HL-60/S4 treated with retinoic acid at 250 ng/mL for 4 days and 3 days (cell line): ENCODE results near the gene ACTR3C.

Experiments
- in situ Hi-C: fragments of 300-500 bp; cut with MboI; formaldehyde crosslinking; loops from 2 replicates; pipeline ENCODE4 v1.7.0; 2022; ENCODE audit warnings: low sequenced_read_pairs

Gene ACTR3C

DNA sequence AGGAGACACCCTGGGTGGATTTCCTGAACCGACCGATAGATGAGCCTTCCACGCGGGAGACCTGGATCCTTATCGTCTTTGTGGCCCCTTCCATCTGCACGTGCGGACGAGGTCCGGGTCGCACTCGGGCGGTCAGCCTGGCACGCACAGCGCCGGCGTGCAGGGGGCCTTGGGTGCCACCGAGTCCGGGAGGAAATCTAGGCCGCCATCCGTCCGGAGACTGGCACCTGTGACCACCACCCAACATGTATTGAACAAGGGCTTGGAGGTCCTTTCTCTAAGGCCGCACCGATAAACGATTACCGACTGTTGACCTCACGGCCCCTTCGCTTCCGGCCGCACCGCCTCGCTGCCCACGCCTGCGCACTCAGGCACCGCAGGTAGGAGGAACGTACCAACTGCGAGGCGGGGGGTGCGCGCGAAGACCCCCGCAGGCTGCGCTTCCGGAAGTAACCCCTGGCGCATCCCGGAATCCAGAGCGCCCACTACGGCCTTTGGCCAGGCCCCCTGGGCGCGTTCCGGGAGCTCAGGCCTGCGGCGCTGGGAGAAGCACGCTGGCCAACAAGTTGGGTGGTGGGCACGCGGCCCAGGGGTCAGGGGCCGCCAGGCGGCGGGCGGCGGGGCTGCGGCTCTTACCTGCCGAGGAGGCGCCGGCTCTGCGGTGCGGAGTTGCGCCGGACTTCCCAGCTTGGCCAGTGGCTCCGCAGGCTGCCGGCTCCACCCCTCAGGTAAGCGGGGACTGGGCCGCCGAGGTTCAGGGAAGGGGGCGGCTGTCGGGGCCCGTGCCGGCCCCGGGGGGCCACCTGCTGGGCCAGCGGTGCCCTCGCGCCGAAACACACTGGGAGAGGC is at the start of gene ACTR3C, which contains the start of gene LRRC61:
ACTR3C (minus strand) TSS at position 713 of the 849 bp plus-strand sequence. CDS start 28,249 bp downstream, outside the sequence.
LRRC61 (plus strand) TSS at position 523 of the 849 bp plus-strand sequence. CDS start 13,507 bp downstream, outside the sequence.
- in situ Hi-C loops: no loop called here

DNA sequence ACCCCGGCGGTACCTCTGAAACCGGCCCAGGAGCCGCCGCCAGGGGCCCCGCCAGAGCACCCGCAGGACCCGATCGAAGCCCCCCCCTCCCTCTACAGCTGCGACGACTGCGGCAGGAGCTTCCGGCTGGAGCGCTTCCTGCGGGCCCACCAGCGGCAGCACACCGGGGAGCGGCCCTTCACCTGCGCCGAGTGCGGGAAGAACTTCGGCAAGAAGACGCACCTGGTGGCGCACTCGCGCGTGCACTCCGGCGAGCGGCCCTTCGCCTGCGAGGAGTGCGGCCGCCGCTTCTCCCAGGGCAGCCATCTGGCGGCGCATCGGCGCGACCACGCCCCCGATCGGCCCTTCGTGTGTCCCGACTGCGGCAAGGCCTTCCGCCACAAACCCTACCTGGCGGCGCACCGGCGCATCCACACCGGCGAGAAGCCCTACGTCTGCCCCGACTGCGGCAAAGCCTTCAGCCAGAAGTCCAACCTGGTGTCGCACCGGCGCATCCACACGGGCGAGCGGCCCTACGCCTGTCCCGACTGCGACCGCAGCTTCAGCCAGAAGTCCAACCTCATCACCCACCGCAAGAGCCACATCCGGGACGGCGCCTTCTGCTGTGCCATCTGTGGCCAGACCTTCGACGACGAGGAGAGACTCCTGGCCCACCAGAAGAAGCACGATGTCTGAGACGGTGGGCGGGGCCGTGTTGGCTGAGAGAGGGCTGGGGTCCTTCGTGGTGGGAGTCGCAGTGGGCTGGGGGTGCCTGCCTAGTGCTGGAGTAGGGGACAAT is 49.1 kb upstream of the ACTR3C start:
- in situ Hi-C loops: no loop called here

DNA sequence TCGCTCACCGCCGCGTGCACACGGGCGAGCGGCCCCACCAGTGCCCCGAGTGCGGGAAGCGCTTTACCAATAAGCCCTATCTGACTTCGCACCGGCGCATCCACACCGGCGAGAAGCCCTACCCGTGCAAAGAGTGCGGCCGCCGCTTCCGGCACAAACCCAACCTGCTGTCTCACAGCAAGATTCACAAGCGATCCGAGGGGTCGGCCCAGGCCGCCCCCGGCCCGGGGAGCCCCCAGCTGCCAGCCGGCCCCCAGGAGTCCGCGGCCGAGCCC is 48.6 kb upstream of the ACTR3C start:
- in situ Hi-C loops: no loop called here

DNA sequence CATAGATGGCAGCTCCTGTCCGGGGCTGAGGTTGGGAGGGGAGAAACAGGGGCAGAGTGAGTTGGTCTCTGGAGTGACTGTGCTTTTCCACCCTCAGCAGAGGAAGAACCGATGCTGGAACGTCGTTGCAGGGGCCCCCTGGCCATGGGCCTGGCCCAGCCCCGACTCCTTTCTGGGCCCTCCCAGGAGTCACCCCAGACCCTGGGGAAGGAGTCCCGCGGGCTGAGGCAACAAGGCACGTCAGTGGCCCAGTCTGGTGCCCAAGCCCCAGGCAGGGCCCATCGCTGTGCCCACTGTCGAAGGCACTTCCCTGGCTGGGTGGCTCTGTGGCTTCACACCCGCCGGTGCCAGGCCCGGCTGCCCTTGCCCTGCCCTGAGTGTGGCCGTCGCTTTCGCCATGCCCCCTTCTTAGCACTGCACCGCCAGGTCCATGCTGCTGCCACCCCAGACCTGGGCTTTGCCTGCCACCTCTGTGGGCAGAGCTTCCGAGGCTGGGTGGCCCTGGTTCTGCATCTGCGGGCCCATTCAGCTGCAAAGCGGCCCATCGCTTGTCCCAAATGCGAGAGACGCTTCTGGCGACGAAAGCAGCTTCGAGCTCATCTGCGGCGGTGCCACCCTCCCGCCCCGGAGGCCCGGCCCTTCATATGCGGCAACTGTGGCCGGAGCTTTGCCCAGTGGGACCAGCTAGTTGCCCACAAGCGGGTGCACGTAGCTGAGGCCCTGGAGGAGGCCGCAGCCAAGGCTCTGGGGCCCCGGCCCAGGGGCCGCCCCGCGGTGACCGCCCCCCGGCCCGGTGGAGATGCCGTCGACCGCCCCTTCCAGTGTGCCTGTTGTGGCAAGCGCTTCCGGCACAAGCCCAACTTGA is 48.0 kb upstream of the ACTR3C start:
- in situ Hi-C loops: no loop called here

DNA sequence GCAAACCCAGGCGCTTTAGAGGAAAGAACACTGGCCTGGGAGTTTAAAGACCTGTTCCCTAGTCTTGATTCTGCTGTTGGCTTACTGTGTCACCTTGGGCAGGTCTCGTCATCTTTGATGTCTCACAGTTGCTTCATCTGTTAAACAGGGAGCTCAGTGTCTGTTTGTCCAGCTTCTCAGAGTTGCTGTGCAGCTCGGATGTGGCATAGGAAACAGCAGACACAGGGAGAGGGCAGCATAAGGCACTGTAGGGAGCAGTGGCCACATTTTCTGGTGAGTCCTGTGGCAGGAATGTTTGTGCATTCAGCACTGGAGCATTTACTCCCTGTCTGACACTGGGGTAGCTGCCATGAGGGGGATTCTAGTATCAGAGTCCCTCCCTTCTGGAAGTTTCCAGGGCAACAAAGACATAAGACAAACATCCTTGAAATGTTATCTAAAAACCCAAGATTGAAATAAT is 47.3 kb upstream of the ACTR3C start:
- in situ Hi-C loops: no loop called here

DNA sequence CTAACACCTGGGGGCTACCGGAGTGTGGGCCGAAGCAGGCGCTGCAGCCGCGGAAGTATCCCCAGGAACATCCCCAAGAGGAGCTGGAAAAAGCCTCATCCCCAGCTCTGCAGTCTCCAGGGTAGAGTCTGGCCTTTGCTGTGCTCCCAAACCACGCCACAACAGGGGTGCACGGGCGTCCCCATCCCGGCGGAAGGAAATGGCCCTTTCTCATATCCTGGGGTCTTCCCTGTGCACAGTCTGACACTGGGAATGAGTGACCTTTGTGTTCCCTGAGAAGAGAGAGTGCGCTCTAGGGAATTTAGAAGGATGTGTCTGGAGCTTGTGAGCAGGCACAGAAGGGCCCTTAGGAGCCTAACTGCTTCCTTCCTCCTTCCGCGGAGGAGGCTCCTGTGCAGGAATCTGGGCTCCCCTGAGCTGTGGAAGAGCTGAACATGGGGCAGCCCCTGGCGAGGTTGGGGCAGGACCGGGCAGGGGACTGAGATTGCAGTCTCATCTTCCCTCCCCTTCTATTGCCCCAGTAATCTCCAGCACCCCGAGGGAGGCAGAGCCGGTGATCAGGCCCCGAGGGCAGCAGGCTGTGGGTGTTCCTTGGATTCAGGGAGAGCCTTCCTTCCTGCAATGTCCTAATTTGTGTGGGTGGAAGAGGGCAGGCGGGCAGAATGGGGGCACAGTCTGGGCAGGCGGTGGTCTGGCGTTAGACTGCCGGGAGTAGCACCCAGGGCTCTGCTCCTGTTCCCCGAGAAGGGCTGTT is 46.6 kb upstream of the ACTR3C start:
- in situ Hi-C loops: no loop called here

DNA sequence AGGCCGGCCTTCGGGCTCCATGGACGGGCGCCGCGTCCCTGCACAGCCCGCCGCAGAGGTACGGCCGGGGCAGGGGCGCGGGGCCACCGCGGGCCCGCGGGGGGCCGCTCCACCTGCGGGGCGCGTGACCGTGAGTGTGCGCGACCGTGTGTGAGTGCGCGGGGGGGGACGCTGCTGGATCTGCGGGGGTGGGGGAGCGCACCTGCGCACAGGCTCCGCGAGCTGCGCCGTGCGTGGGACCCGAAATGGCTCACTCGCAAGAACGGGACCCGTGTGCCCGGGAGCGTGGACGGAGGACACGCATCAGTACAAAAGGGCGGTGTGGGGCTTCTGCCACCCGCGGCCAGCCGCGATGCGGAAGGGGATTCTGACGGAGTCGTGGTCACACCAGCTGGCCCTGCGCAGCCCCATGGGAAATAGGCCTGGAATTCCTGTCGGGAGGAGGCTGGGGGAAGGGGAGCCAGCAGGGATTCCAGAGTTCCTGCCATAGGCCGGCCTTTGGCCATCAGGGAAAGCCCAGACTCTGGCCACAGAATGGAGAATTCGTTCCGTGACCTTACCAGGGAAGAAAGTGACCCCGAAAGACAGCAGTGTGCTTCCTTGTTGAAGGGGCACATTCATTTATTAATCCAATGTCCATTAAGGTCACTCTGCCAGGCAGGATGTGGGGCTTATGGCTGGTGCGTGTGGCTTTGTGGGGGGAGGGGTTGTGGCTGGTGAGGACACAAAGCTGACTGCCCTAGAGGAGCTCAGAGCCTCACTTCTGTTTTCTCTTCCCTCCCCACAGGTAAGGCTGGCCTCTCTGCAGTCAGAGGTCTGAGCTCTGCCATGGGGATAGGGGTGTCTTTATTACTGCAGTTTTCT is 45.8 kb upstream of the ACTR3C start:
- in situ Hi-C loops: no loop called here

DNA sequence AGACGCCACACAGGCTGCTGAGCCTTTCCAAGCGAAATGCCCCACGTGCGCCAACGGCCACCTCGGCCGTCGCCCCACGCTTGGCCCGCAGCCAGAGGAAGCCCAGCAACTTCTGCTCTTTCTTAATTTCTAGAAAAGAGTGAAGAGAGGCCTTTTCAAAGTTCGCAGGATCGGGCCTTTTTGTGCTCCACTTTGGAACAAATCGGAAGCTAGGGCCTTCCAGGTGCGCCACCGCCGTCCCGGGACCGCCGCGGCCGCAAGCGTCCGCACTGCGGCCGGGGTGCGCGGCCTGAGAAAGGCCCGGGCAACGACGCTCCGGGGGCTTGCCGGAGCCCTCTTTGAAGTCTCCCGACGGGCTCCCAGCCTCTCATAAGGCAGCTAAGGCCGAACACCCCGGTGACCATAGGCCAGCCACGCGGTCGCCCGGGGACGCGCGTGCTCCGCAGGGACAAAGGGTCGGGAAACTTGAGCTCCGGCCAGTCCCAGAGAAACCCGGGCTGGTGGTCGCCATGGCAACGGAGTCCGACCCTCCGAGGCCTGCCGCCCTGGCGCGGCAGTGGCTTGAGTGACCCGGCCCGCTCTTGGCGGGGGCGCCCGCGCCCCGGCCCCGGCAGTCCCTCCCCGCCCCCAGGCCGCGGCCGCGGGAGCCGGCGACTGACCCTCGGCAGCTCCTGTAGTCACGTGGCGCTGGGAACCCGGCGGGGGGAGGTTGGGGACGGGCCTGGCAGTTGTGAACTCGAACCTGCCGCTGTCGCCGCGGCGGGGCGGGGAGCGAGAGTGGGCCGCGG is 44.9 kb upstream of the ACTR3C start, which contains the start of gene REPIN1:
REPIN1 (plus strand) TSS at position 727 of the 788 bp plus-strand sequence. CDS start 890 bp downstream, outside the sequence.
- in situ Hi-C loops: no loop called here

DNA sequence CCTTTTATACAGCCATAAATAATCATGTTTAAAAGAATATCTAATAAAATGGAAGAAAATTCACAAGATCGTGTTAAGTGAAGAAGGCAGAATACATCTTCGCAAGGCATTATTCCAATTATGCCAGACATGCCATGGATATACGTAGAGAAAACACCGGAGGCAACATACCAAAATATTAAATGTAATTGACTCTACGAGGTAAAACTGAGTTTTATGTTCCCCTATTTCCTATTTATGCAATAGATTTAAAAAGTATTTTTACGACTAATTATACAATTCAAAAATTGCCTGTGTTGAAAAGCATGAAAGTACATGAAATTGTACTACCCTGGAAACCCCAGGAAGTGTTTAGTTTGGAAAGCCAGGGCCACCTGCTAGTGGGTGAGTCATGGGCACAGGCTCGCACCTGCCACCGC is 44.3 kb upstream of the ACTR3C start:
- in situ Hi-C loops: no loop called here

DNA sequence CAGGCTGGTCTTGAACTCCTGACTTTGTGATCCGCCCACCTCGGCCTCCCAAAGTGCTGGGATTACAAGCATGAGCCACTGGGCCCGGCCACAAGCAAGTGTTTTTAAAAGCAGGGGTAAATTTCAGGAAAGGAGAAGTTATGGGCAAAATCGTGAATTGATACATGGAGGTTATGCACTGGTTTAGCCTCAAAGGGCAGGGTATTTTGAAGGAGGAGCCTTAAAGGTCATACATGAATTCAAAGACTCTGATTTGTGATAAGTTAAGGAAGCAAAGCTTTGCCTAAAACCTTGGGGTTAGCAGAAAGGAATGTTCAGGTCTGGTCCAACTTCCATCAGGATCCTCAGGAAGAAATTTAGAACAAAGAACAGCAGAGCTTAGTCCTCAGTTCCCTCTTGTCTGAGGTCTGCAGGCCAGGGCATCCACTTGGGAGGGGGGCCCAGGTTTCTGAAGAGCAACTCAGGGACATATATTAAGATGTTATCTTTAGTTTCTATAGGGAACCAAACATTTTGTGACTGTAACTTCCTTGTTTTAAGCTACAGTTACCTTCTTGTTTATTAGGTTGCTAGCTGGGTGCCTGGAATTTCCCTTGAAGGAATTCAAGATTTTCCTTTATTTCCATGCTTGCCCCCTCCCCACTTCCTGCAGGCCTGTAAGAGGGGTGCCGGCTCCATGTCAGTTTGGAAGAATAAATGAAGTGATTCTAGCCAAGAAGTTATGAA is 42.5 kb upstream of the ACTR3C start:
- in situ Hi-C loops: no loop called here

DNA sequence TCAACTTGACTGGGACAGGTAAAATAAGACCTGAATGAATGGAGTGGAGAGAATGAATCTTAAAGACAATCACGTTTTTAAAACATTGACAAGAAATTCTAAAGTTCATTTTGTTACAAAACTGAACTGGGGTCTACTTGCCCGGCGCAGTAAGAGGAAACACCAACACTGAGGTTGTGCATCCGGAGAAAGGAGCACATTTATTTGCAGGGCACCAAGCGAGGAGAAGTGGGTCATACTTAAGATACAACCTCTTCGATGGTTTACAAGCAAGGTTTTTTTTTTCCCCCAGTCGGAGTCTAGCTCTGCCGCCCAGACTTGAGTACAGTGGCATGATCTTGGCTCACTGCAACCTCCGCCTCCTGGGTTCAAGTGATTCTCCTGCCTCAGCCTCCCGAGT is 41.8 kb upstream of the ACTR3C start:
- in situ Hi-C loops: no loop called here

DNA sequence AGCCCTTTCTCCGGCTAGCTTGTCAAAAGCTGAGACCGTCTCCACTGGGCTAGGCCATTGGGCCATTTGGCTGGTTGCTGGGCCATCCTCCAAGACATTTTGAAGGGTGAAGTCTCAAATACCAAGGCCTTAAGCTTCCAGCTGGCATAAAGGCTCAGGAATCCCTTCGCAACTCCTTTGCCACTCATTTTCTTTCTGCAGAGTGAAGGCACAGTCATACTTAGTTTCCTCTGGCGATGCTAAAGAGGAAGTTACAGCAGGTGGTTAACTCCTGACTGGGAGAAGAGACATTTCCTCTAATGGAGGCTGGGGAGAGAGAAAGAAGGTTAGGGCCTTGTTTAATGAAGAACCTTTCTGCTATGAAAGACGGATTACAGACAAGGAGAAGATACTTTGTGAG is 40.5 kb upstream of the ACTR3C start:
- in situ Hi-C loops: no loop called here

DNA sequence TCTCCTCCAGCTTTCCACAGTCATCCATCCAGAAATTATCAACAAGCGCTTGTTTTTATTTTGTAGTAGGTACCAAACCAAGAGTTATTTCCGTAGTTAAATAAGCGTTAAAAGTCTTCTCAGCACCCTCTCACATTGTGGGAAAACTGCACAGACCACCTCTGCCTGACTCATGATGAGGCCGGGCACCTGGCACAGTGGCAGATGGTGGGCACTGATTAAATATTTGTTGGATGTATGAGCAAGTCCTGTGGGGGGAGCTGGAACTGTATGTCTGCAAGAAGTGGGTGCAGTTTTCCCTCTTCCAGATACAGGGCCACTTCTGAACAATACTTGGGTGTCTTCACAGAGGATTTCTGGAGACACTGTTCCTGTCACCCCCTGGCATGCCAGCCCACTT is 40.0 kb upstream of the ACTR3C start:
- in situ Hi-C loops: no loop called here

DNA sequence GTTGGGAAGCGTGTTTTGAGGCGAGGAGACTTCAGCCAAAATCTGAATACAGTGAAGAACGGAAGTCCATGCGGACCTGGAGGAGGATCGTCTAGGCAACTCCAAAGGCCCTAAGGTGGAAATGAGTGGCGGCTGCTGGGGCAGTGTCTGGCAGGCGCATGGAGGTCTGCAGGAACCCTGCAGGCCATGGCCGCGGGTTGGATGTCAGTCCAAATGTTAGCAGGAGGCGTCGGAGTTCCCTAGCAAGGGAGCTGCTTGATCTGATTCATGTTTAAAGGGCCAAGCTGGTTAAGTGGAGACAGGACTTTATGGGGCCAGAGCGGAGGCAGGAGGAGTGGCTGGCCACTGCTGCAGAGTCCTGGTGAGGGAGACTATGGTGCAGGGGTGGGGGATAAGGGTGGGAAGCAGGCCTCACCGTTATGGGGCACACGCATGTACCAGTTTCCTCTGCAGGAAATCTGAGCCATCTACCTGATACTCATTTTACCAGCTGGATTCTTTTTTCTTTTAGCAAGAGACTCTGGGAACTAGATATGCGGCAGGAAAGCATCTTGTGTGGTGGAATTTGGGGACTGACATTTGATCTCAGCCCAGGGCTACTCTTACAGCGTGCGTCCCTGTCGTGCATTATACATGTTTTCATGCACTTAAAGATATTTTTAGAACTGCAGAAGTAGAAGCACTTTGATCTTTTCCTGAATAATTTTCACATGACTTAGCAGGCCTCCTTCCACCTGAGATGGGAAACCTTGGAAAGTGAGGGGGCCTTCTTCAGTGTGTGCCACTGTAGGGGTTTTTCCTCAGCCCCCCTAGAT is 38.7 kb upstream of the ACTR3C start:
- in situ Hi-C loops: no loop called here

DNA sequence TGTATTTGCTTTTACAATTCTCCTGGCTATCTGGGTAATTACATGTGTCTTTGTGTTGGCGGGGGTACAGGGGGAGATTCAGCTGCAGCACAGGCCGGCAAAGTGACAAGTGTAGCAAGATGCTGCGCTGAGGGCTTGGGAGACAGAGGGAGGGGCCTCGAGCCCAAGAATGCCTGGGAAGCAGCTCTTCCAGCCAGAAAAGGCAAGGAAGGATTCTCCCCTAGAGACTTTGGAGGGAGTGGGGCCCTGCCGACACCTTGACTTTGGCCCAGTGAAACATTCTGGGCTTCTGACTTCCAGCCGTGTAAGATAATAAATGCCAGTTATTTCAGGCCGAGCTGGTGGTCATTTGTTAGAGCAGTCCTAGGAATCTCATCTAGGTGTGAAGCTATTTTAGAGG is 38.1 kb upstream of the ACTR3C start:
- in situ Hi-C loops: no loop called here

DNA sequence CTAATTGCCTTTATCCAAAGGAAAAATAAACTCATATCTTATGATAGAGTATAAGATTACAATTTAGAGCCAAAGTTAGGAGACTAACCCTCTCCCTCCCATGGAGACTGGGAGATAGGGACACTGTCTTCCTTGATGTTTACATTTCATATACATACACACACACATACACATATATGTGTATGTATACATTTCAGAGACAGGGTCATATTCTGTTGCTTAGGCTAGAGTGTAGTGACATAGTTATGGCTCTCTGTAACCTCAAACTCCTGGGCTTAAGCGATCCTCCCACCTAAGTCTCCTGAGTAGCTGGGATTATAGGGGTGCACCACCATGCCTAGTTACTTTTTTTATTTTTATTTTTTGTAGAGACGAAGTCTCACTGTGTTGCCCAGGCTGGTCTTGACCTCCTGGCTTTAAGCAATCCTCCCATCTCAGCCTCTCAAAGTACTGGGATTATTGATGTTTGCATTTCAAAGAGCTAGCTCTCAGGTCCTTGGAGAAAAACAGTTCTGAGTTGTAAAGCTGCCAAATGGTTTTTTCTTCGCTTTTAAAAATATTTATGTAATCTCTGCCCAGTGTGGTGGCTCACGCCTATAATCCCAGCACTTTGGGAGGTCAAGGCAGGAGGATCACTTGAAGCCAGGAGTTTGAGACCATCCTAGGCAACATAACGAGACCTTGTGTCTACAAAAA is 37.2 kb upstream of the ACTR3C start:
- in situ Hi-C loops: no loop called here
